Activated naive CD4-positive, alpha-beta T cell treated with anti-CD3 and anti-CD28 coated beads, Interleukin-2, amount 10 ng/mL, durations not matched to agents 7 days and 5 days (primary cell): ENCODE data around the gene NRF1.

Experiments
- CTCF ChIA-PET: fragments of 350-600 bp; sonication (Branson Sonifier 250); formaldehyde crosslinking; loops from one replicate; lab custom pipeline; 2021; ENCODE audit warnings: antibody characterized with exemption; lab: Charles Lee
- DNase-seq: peaks from one replicate; pipeline ENCODE4 v3.0.0-alpha.2; 2020
- H3K27ac Mint-ChIP-seq: one replicate; pipeline ENCODE4 v1.8.0; 2021; ENCODE audit warnings: mild to moderate bottlenecking, moderate library complexity, mixed read lengths
- H3K27me3 Mint-ChIP-seq: one replicate; pipeline ENCODE4 v1.8.0; 2021; ENCODE audit warnings: mild to moderate bottlenecking, mixed read lengths
- H3K36me3 Mint-ChIP-seq: one replicate; pipeline ENCODE4 v1.8.0; 2021; ENCODE audit warnings: mixed read lengths
- H3K4me1 Mint-ChIP-seq: one replicate; pipeline ENCODE4 v1.8.0; 2021; ENCODE audit warnings: mixed read lengths
- H3K4me3 Mint-ChIP-seq: one replicate; pipeline ENCODE4 v1.8.0; 2021; ENCODE audit warnings: mild to moderate bottlenecking, moderate library complexity, mixed read lengths
- H3K9me3 Mint-ChIP-seq: one replicate; pipeline ENCODE4 v1.8.0; 2021; ENCODE audit warnings: mixed read lengths

The NRF1 gene

DNA sequence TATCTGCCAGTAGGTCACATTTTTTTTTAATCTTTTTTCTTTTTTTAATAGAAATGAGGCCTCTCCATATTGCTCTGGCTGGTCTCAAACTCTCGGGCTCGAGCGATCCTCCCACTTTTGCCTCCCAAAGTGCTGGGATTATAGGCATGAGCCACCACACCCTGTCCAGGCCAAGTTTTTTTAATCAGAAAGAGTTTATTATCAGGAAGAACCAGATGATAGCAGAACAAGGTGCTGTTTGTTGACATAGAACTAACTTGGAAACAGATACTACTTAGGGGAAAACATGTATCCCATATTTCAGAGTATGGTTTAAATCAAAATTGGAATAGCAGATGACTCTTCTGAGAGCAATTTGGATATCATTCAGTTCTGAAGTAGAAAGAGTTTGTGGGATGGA, 118.6 kb downstream of the NRF1 start:
- CTCF ChIA-PET = no interaction called here
- Mint-ChIP-seq H3K4me3 (no peak overlapping the region), H3K9me3 (no peaks in the 10 kb centered on the region), H3K27ac (no peak overlapping the region), H3K4me1 (no peaks in the 10 kb centered on the region), H3K27me3 (no peaks in the 10 kb centered on the region), H3K36me3 (peaks cover 36% of the 10 kb centered on the region)
- no peak for DNase-seq

DNA sequence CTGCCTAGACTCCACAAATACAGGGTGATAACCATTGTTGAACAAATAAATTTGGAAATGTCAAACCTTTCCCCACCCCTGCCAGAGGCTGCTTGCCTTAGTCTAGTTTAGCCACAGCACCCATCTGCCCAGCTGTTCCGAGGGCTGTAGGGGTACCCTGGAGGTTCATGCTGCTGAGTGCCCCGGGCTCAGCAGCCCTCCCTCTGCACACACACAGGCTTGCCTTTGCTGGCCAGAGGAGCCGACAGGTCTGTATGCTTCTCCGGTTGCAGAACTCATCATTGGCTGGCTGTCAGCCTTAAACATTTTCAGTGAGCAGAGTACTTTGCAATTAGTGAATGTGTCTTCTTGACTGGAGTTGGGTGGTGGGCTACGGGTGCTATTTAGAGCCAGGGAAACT, 122.9 kb downstream of the NRF1 start:
- CTCF ChIA-PET = no interaction called here
- Mint-ChIP-seq H3K27me3 (no peaks in the 10 kb centered on the region), H3K4me1 (no peaks in the 10 kb centered on the region), H3K4me3 (no peak overlapping the region), H3K9me3 (no peaks in the 10 kb centered on the region), H3K36me3 (peaks cover 27% of the 10 kb centered on the region), H3K27ac (no peak overlapping the region)
- DNase-seq = no peak

DNA sequence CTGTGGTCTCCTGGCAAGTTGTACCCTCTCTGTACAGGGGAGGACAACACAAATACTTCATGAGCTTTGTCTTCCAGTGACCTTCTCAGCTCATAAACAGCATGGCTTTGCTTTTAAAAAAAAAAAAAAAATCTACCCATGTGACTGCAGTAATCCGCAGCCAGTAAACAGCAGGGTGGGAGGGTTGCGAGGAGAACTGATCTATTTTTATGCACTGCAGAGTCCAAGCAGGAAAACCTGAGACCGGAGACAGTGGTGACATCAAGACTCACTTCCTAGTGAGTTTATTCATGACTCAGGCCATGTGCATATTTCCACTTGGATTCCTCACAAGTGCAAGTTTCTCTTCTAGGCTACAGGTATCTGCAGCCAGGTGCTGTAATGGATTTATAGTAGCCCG, 127.9 kb downstream of the NRF1 start:
- H3K9me3 Mint-ChIP-seq = no peaks in the 10 kb centered on the region
- H3K27me3 Mint-ChIP-seq = no peaks in the 10 kb centered on the region
- H3K27ac Mint-ChIP-seq = peak overlapping the region; percentile 3
- H3K36me3 Mint-ChIP-seq = peaks cover 8% of the 10 kb centered on the region
- H3K4me3 Mint-ChIP-seq = no peak overlapping the region
- H3K4me1 Mint-ChIP-seq = no peaks in the 10 kb centered on the region
- no peak for DNase-seq
- CTCF ChIA-PET = interaction anchor here (1.7 kb wide), 1 partner anchor 8 kb away, joined by 3 read pairs; no protein-coding TSS in a partner anchor

DNA sequence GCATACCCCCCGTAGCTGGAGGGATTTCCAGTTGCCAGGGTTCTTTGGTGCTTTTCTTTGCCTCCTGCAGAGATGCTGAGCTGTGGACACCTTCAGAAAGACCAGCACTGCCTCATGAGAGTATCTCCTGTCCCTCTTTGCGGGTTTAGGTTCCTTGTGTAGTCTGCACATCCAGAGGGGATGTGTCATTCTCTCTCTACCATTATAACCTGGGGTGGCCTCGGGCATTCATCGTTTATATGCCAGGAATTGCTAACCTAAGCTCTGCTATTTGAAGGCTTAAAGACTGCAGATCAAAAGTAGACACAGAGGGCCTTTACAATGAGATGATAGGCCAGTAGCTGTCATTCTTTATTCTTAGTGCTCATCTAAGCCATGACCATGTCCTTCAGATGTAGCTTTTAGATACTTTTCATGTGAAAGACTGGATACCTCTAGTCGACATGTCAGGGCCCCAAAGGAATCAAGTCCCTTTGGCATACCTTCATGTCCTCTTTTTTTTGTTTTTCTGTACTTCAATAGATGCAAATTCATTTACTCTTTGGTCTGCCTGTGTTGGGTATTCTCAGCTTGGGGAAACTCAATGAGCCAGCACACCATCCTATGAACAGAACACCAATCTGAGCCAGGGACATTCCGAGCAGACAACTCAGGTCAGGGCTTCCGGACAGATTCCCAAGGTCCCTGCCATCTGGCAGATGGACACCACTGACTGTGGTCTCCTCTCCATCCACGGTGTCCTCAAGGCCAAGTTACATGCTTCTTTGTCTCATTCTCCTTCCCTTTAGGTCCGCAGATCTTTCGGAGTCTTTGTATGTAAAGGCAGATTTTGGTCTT, 129.3 kb downstream of the NRF1 start:
- CTCF ChIA-PET = interaction anchor here (1.4 to 1.7 kb wide), 2 partner anchors 9 to 84 kb away, joined by 3 read pairs; no protein-coding TSS in a partner anchor
- no peak overlapping the region for H3K4me3 Mint-ChIP-seq
- H3K9me3 Mint-ChIP-seq = no peaks in the 10 kb centered on the region
- H3K4me1 Mint-ChIP-seq = no peaks in the 10 kb centered on the region
- no peak for DNase-seq
- H3K36me3 Mint-ChIP-seq = peaks cover 9% of the 10 kb centered on the region
- H3K27ac Mint-ChIP-seq = no peak overlapping the region
- H3K27me3 Mint-ChIP-seq = no peaks in the 10 kb centered on the region

DNA sequence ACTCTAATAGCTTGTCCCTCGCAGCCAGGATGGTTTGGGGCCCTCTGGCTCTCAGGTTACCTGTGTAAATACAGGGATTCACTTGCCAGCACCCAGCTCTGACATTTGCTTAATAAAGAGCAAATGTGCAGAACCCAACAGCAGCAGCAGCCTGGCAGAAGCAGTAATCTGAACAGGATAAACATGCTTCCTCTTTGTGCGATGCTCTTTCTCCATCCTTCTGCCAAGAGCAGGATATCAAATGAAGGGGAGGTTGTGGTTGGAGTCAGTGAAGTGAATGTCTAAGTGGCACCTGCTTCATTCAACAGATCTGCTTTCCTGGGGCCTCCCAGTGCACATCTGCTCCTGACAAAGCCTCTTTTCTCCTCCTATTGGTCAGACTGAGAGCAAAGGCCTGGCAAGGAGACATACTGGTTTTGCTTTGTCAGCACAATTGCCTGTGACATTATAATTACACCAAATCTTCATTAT, 130.3 kb downstream of the NRF1 start:
- CTCF ChIA-PET = no interaction called here
- no peaks in the 10 kb centered on the region for H3K9me3 Mint-ChIP-seq

DNA sequence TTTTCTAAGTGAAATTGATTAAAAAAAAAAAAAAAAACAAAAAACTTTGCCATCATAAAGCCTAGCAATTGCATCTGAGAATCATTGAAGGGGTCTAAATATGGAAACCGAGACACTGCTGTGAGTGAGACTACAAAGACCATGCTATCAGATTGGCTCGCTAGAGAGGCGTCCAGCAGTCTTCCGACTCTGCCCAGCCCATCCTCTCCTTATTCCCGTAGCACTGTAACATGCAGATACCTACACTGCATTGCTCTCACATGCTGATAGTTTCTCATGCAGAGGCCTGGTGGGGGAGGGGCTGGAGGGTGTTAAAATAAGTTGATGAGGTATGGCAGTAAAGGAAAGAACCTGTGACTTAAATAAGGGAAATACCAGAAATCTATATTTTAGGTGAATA, 130.7 kb downstream of the NRF1 start:
- Mint-ChIP-seq H3K27ac (peak overlapping the region; percentile 3), H3K4me1 (no peaks in the 10 kb centered on the region), H3K4me3 (no peak overlapping the region), H3K9me3 (no peaks in the 10 kb centered on the region), H3K27me3 (no peaks in the 10 kb centered on the region), H3K36me3 (peaks cover 19% of the 10 kb centered on the region)
- DNase-seq = no peak
- CTCF ChIA-PET = no interaction called here

More for the DNA sequence above, 130.3 kb downstream of the NRF1 start:
- no peak overlapping the region for H3K27ac Mint-ChIP-seq
- H3K4me3 Mint-ChIP-seq = no peak overlapping the region
- peaks cover 14% of the 10 kb centered on the region for H3K36me3 Mint-ChIP-seq
- H3K4me1 Mint-ChIP-seq = no peaks in the 10 kb centered on the region
- no peaks in the 10 kb centered on the region for H3K27me3 Mint-ChIP-seq
- no peak for DNase-seq

DNA sequence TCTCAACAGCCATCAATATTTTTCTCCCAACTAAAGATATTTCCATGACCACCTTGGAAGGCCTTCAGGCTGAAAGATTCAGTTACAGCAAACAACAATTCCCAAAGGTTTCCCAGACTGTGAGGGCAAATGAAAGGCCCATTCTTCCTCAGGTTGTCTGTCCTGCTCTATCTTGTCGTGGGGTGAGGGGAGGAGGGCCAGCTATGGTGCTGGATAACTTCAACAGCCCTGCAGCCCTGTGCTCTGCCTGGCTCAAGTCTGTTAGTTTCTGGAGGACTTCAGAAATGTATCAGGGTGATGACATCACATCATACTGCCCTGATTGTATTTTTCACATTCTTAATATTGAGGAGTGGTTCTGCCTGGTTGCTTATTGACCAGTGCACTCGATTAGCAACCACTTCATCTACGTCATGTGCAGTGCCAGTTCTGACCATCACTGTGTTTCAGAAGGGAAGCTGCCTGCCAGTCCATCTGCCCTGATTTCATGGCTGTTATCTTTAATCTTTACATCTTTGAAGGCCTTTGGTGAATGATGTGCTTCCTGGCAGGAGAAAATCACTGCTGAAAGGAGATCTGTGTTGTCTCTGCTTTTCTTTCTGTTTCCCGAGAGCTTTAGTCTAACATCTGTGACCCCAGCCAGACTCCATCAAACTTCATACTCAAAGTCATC, 135.5 kb downstream of the NRF1 start:
- no peaks in the 10 kb centered on the region for H3K27me3 Mint-ChIP-seq
- H3K36me3 Mint-ChIP-seq = peaks cover 17% of the 10 kb centered on the region
- peaks cover 2% of the 10 kb centered on the region for H3K4me1 Mint-ChIP-seq
- no peak overlapping the region for H3K4me3 Mint-ChIP-seq
- no peak for DNase-seq
- CTCF ChIA-PET = no interaction called here
- H3K9me3 Mint-ChIP-seq = no peaks in the 10 kb centered on the region
- H3K27ac Mint-ChIP-seq = no peak overlapping the region

DNA sequence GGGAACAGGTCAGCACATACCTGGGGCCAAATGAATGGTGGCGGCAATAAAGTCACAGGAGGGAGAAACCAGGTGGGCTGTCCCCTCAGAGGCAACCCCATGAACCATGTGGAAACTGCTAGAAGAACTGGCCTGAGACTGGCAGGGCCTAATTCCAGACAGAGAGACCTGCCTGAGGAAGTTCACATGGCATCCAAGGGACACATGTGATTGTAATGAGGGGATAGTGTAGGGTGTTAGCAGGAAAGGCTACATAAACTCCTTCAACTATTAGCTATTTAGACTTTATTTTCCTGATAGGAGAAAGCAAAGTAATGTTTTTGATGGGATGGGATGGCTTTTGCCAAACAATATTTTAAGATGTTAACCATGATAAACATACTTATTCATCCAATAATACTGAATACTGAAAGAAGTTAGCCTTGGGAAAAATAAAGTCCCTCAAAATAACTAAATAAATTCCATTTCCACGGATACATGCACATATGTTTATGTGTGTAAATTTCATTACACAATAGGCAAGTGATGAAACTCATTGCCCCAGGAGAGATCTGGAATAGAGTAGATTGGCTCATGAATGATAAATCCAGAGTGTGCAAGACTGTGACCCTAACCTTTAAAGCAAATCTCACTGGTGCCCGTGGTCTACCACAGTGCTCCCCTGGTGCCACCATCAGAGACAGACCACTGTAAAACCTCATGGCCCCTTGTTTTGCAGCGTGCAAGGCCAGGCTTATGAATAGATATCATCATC, 137.0 kb downstream of the NRF1 start:
- no peak for DNase-seq
- Mint-ChIP-seq H3K36me3 (peaks cover 17% of the 10 kb centered on the region), H3K9me3 (no peaks in the 10 kb centered on the region), H3K4me3 (no peak overlapping the region), H3K4me1 (peaks cover 2% of the 10 kb centered on the region), H3K27ac (no peak overlapping the region), H3K27me3 (no peaks in the 10 kb centered on the region)
- CTCF ChIA-PET = interaction anchor here (0.9 to 1.2 kb wide), 2 partner anchors 34 to 77 kb away, joined by 3 read pairs; no protein-coding TSS in a partner anchor

DNA sequence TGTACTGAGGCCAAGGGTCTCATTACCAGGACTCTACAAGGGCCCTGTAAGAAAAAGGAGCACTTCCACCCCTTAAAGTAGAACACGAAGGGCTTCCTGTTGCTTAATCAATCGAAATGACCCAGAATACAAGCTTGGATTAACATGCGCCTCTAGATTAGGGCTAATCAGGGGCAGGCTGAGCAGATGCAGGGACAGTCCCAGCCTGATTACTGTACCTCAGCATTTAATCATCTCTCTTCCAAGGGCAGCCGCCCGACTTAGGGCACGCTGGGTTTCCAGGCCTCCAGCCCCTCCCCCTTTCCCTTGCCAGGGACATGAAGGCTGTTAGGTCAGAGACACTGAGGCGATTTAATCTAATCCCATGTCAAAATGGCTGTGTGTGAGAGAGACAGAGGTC, 138.6 kb downstream of the NRF1 start:
- no peak overlapping the region for H3K27ac Mint-ChIP-seq
- DNase-seq = no peak
- no peaks in the 10 kb centered on the region for H3K9me3 Mint-ChIP-seq
- peaks cover 20% of the 10 kb centered on the region for H3K36me3 Mint-ChIP-seq
- H3K4me3 Mint-ChIP-seq = no peak overlapping the region
- CTCF ChIA-PET = no interaction called here
- no peaks in the 10 kb centered on the region for H3K27me3 Mint-ChIP-seq
- peaks cover 2% of the 10 kb centered on the region for H3K4me1 Mint-ChIP-seq

DNA sequence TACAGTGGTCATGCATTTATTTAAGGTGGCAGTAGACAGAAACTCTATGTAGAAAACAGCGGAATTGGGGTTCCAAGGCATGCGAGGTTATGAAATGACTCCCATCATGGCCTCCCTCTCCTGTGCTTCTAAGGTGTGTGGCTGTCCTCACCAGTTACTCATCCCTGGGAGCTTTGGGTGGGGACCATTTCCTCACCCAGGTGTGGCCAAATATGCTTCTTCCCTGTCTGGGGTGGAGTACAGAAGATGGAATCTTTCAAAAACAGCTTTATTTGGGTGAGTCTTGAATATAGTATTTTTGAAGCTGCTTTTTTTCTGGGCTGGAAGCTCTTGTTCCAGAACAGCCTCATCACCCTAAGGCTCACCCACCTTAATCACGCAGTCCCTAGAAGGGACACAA, 139.0 kb downstream of the NRF1 start:
- H3K27me3 Mint-ChIP-seq = no peaks in the 10 kb centered on the region
- H3K9me3 Mint-ChIP-seq = no peaks in the 10 kb centered on the region
- H3K4me1 Mint-ChIP-seq = peaks cover 2% of the 10 kb centered on the region
- no peak for DNase-seq
- H3K27ac Mint-ChIP-seq = no peak overlapping the region
- H3K4me3 Mint-ChIP-seq = no peak overlapping the region
- CTCF ChIA-PET = no interaction called here
- H3K36me3 Mint-ChIP-seq = peaks cover 18% of the 10 kb centered on the region

DNA sequence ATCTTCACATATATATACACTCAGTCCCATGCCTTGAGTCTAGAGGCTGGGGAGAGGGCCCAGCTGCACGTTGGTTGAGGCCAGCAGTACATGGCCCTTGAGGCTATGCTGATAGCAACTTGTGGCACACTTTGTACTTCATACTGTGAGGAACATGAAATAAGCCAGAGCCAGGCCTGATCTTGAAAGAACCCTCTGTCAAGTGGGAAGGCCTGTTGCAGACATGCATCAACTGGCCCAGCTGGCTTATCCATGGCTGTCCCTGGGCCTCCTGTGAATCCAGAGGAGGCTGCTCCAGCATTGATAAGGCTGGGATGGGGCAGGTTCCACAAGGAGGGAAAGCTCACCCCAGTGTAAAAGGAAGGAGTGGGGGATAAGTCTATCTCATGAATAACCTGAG, 140.4 kb downstream of the NRF1 start:
- no peaks in the 10 kb centered on the region for H3K9me3 Mint-ChIP-seq
- CTCF ChIA-PET = no interaction called here
- H3K27me3 Mint-ChIP-seq = no peaks in the 10 kb centered on the region
- H3K4me3 Mint-ChIP-seq = no peak overlapping the region
- H3K36me3 Mint-ChIP-seq = peaks cover 21% of the 10 kb centered on the region
- peak overlapping the region; percentile 20 for H3K27ac Mint-ChIP-seq
- H3K4me1 Mint-ChIP-seq = peaks cover 2% of the 10 kb centered on the region
- no peak for DNase-seq

DNA sequence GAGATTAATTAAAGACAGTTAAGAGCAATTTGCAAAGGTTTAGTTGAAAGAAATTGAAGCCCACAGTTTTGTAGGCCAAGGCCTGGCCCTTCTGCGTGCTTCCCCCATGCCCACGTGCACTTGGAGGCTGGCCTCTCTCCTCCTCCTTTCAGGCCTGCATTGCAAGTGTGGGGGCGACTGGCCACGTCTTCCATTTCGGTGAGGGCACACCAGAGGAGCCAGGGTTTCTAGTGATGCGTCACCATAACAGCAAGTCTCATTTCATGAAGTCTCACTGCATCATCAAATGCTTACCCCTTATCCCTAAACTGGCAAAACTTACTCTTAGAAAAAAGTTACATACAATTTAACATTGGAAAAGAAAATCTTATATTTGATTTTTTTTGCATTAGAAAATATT, 141.2 kb downstream of the NRF1 start:
- Mint-ChIP-seq H3K4me1 (peaks cover 2% of the 10 kb centered on the region), H3K36me3 (peaks cover 18% of the 10 kb centered on the region), H3K4me3 (no peak overlapping the region), H3K27me3 (no peaks in the 10 kb centered on the region), H3K27ac (no peak overlapping the region), H3K9me3 (no peaks in the 10 kb centered on the region)
- DNase-seq = no peak
- CTCF ChIA-PET = no interaction called here

DNA sequence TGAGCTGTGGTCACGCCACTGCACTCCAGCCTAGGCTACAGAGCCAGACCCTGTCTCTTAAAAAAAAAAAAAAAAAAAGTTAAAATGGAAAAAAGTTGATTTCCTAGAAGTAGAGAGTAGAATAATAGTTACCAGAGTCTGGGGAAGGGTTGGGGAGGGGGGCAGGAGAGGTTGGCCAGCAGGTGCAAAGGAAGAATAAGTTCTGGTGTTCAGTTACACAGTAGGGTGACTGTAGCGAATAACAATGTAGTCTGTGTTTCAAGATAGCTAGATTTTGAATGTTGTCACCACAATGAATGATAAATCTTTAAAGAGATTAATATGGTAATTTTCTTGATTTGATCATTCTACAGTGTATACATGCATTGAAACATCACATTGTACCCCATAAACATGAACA, 142.9 kb downstream of the NRF1 start:
- no peak for DNase-seq
- CTCF ChIA-PET = no interaction called here
- no peak overlapping the region for H3K4me3 Mint-ChIP-seq
- H3K27ac Mint-ChIP-seq = no peak overlapping the region
- no peaks in the 10 kb centered on the region for H3K27me3 Mint-ChIP-seq
- peaks cover 18% of the 10 kb centered on the region for H3K36me3 Mint-ChIP-seq
- no peaks in the 10 kb centered on the region for H3K9me3 Mint-ChIP-seq
- peaks cover 2% of the 10 kb centered on the region for H3K4me1 Mint-ChIP-seq

DNA sequence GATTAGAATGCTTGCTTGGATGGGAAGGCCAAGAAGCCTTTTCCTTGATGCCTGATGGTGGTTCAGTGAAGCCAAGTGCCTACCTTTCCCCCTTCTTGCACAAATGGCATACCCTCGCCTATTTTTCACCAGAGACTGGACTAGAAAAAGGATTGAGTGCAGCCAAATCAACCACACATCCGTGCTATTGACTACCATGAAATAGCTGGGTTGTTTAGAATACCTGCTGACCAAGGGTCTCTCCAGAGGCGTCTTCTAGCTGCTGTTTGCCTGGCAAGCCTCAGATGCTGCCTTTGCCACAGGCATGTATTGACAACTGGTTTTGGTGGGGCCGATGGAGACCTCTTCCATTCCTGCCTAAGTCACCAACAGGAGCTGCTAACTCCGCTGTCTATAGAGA, 146.5 kb downstream of the NRF1 start:
- CTCF ChIA-PET = no interaction called here

More for the DNA sequence above, 146.5 kb downstream of the NRF1 start:
- H3K27me3 Mint-ChIP-seq = no peaks in the 10 kb centered on the region
- H3K4me1 Mint-ChIP-seq = no peaks in the 10 kb centered on the region
- H3K4me3 Mint-ChIP-seq = no peak overlapping the region
- peaks cover 14% of the 10 kb centered on the region for H3K36me3 Mint-ChIP-seq
- DNase-seq = no peak
- no peak overlapping the region for H3K27ac Mint-ChIP-seq
- no peaks in the 10 kb centered on the region for H3K9me3 Mint-ChIP-seq
